Measurements from ENCODE around the gene MDM2. TPM values are rescaled to one million over a fixed set of nuclear protein-coding genes. Genes with fewer than 3 reads are reported as not detected.

The MDM2 gene
- total and polyA plus RNA-seq, 2 of the 13 experiments (the other 11 are each of a cell fraction or from before 2014, with no cell fraction given) = 29.3 to 314 TPM

GRCh38 chr12:68899251-68899771, 91.3 kb downstream of the MDM2 start (continued):
- no peak for TF ChIP-seq ZNF576 (CRISPR knock-in tag; IDR thresholded peaks at IDR 0.05)
- TF ChIP-seq, protein P1, sequence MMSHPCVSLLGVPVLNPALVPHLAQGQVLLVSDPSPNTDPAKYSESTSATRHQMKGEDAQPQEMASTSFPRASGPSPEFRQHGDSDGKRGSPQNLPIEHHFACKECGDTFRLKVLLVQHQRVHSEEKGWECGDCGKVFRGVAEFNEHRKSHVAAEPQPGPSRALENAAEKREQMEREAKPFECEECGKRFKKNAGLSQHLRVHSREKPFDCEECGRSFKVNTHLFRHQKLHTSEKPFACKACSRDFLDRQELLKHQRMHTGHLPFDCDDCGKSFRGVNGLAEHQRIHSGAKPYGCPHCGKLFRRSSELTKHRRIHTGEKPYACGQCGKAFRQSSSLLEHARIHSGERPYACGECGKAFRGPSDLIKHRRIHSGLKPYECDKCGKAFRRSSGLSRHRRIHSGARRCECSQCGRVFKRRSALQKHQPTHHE (CRISPR knock-in tag; IDR thresholded peaks at IDR 0.05; ENCODE audit: borderline replicate concordance) = no peak
- 0 out of 2 replicates have a peak, but pooled peaks have one; percentile 21 for TF ChIP-seq FOSL2 (CRISPR knock-in tag; IDR thresholded peaks at IDR 0.05)
- peak; percentile 80 for TF ChIP-seq STAG1 (CRISPR knock-in tag; IDR thresholded peaks at IDR 0.05)
- peak; percentile 30; the same call in 1 of the 2 replicates for TF ChIP-seq SALL1 (CRISPR knock-in tag; IDR thresholded peaks at IDR 0.05)
- TF ChIP-seq ZBTB42 (CRISPR knock-in tag; IDR thresholded peaks at IDR 0.05) = no peak
- TF ChIP-seq, protein P2, sequence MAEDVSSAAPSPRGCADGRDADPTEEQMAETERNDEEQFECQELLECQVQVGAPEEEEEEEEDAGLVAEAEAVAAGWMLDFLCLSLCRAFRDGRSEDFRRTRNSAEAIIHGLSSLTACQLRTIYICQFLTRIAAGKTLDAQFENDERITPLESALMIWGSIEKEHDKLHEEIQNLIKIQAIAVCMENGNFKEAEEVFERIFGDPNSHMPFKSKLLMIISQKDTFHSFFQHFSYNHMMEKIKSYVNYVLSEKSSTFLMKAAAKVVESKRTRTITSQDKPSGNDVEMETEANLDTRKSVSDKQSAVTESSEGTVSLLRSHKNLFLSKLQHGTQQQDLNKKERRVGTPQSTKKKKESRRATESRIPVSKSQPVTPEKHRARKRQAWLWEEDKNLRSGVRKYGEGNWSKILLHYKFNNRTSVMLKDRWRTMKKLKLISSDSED (CRISPR knock-in tag; IDR thresholded peaks at IDR 0.05) = no peak
- no peak for TF ChIP-seq MTF1 (CRISPR knock-in tag; IDR thresholded peaks at IDR 0.05)
- no peak for TF ChIP-seq ZFP37 (CRISPR knock-in tag; IDR thresholded peaks at IDR 0.05; ENCODE audit: borderline replicate concordance)
- TF ChIP-seq SAP130 (CRISPR knock-in tag; IDR thresholded peaks at IDR 0.05; ENCODE audit: low read depth) = 0 out of 2 replicates have a peak, but pooled peaks have one; percentile 19
- TF ChIP-seq MED1 (CRISPR knock-in tag; IDR thresholded peaks at IDR 0.05) = 0 out of 2 replicates have a peak, but pooled peaks have one; percentile 13
- TF ChIP-seq MXD3 (CRISPR knock-in tag; IDR thresholded peaks at IDR 0.05) = no peak
- TF ChIP-seq PRMT3 (CRISPR knock-in tag; IDR thresholded peaks at IDR 0.05; ENCODE audit: borderline replicate concordance, low read depth) = no peak
- no peak for TF ChIP-seq ZNF350 (CRISPR knock-in tag; IDR thresholded peaks at IDR 0.05; ENCODE audit: borderline replicate concordance, low read depth)
- no peak for TF ChIP-seq HOXA5 (CRISPR knock-in tag; IDR thresholded peaks at IDR 0.05)
- TF ChIP-seq FLYWCH1 (CRISPR knock-in tag; IDR thresholded peaks at IDR 0.05) = no peak
- no peak for TF ChIP-seq GLI4 (CRISPR knock-in tag; IDR thresholded peaks at IDR 0.05; ENCODE audit: borderline replicate concordance)
- TF ChIP-seq, protein P3, sequence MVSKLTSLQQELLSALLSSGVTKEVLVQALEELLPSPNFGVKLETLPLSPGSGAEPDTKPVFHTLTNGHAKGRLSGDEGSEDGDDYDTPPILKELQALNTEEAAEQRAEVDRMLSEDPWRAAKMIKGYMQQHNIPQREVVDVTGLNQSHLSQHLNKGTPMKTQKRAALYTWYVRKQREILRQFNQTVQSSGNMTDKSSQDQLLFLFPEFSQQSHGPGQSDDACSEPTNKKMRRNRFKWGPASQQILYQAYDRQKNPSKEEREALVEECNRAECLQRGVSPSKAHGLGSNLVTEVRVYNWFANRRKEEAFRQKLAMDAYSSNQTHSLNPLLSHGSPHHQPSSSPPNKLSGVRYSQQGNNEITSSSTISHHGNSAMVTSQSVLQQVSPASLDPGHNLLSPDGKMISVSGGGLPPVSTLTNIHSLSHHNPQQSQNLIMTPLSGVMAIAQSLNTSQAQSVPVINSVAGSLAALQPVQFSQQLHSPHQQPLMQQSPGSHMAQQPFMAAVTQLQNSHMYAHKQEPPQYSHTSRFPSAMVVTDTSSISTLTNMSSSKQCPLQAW (CRISPR knock-in tag; IDR thresholded peaks at IDR 0.05) = peak; percentile 65; the same call in 1 of the 2 replicates
- TF ChIP-seq ZNF281 (CRISPR knock-in tag; IDR thresholded peaks at IDR 0.05; ENCODE audit: borderline replicate concordance) = no peak
- no peak for TF ChIP-seq ZNF572 (CRISPR knock-in tag; IDR thresholded peaks at IDR 0.05)

Measured in HepG2 (cell line).